ENCODE results near the gene CDH13. TPM values are rescaled to one million over a fixed set of nuclear protein-coding genes. Genes with fewer than 3 reads are reported as not detected.

CDH13 gene
- total RNA-seq, 4 donors from 2014 or later = 3.4 to 14.8 (median 6.5) TPM

- peak overlapping the region in 2 of 3 donors; percentile 74 to 92 for H3K27ac ChIP-seq
- peaks cover 30 to 31% of the 10 kb centered on the region in 2 donors for H3K4me1 ChIP-seq
- intact Hi-C loops (cut with DNase I) = loop anchor here (10.0 kb wide), 1 partner anchor 94 kb away; no protein-coding TSS in a partner anchor
- DNase-seq = no peak
- H3K27me3 ChIP-seq = no peaks in the 10 kb centered on the region
- TF ChIP-seq CTCF (IDR thresholded peaks at IDR 0.05) = no peak
- TF ChIP-seq POLR2A (IDR thresholded peaks at IDR 0.05) = no peak
- WGBS, 2 donors = 10 to 12% methylated on average over 11 of the region's 11 CpGs
- peak overlapping the region; percentile 58 to 91 (median 73) for H3K4me3 ChIP-seq (replicated peaks in 1 of 3)
- H3K36me3 ChIP-seq = no peaks in the 10 kb centered on the region
- H3K9me3 ChIP-seq = no peaks in the 10 kb centered on the region
Measured at GRCh38 chr16:83808573-83809014, 1181.8 kb downstream of the CDH13 start.

- Histone ChIP-seq H3K27me3 (no peaks in the 10 kb centered on the region), H3K4me3 (replicated peaks in 1 of 3) (peak overlapping the region in 1 of 3 donors; percentile 91), H3K27ac (peak overlapping the region in 1 of 3 donors; percentile 92), H3K4me1 (peaks cover 32 to 35% of the 10 kb centered on the region in 2 donors), H3K9me3 (no peaks in the 10 kb centered on the region), H3K36me3 (no peaks in the 10 kb centered on the region)
- no peak for TF ChIP-seq POLR2A (IDR thresholded peaks at IDR 0.05)
- TF ChIP-seq CTCF (IDR thresholded peaks at IDR 0.05) = no peak
- 86 to 87% methylated on average over 13 of the region's 13 CpGs for WGBS, 2 donors
- intact Hi-C loops (cut with DNase I) = loop anchor here (10.0 kb wide), 1 partner anchor 94 kb away; no protein-coding TSS in a partner anchor
- no peak for DNase-seq
Measured at GRCh38 chr16:83809092-83809491, 1182.3 kb downstream of the CDH13 start.

- no peaks in the 10 kb centered on the region for H3K27me3 ChIP-seq
- intact Hi-C loops (cut with DNase I) = no loop called here
- 91 to 95% methylated on average over 1 of the region's 1 CpG for WGBS, 2 donors
- peaks cover 36 to 47% of the 10 kb centered on the region in 2 donors for H3K4me1 ChIP-seq
- no peak for DNase-seq
- no peaks in the 10 kb centered on the region for H3K9me3 ChIP-seq
- no peak for TF ChIP-seq POLR2A (IDR thresholded peaks at IDR 0.05)
- TF ChIP-seq CTCF (IDR thresholded peaks at IDR 0.05) = no peak
- H3K4me3 ChIP-seq (replicated peaks in 1 of 3) = no peak overlapping the region
- H3K27ac ChIP-seq = peak overlapping the region in 1 of 3 donors; percentile 24
- H3K36me3 ChIP-seq = no peaks in the 10 kb centered on the region
Measured at GRCh38 chr16:83810901-83811300, 1184.1 kb downstream of the CDH13 start.

- Histone ChIP-seq H3K36me3 (no peaks in the 10 kb centered on the region), H3K27ac (peak overlapping the region; percentile 78 to 86 (median 82)), H3K27me3 (no peaks in the 10 kb centered on the region), H3K4me1 (peaks cover 30 to 43% of the 10 kb centered on the region in 2 donors), H3K4me3 (replicated peaks in 1 of 3) (no peak overlapping the region), H3K9me3 (no peaks in the 10 kb centered on the region)
- WGBS, 2 donors = 14 to 25% methylated on average over 13 of the region's 13 CpGs
- DNase-seq = peak; percentile 27 to 54
- intact Hi-C loops (cut with DNase I) = no loop called here
- TF ChIP-seq POLR2A (IDR thresholded peaks at IDR 0.05) (peak in 1 of 2 donors; percentile 27), CTCF (IDR thresholded peaks at IDR 0.05) (no peak)
Measured at GRCh38 chr16:83813823-83814658, 1187.3 kb downstream of the CDH13 start.

GRCh38 chr16:83814659-83814985 lies 1187.9 kb downstream of the CDH13 start:
- TF ChIP-seq POLR2A (IDR thresholded peaks at IDR 0.05) (no peak), CTCF (IDR thresholded peaks at IDR 0.05) (no peak)
- no peak for DNase-seq
- intact Hi-C loops (cut with DNase I) = no loop called here
- H3K4me1 ChIP-seq = peaks cover 29 to 41% of the 10 kb centered on the region in 2 donors
- no peaks in the 10 kb centered on the region for H3K27me3 ChIP-seq
- H3K9me3 ChIP-seq = no peaks in the 10 kb centered on the region
- H3K4me3 ChIP-seq (replicated peaks in 1 of 3) = no peak overlapping the region
- H3K36me3 ChIP-seq = no peaks in the 10 kb centered on the region
- peak overlapping the region; percentile 78 to 86 (median 82) for H3K27ac ChIP-seq
- WGBS, 2 donors = 70 to 73% methylated on average over 4 of the region's 4 CpGs

All from thyroid gland (tissue), 4 donors.